Activated naive CD8-positive, alpha-beta T cell (primary cell): ENCODE measurements around the gene CDA.

ENCODE experiments used
- H3K27ac Mint-ChIP-seq: one replicate; pipeline ENCODE4 v1.8.0; 2021; ENCODE audit warnings: mixed read lengths
- H3K27me3 Mint-ChIP-seq: one replicate; pipeline ENCODE4 v1.8.0; 2021; ENCODE audit warnings: mixed read lengths
- H3K36me3 Mint-ChIP-seq: one replicate; pipeline ENCODE4 v1.8.0; 2021; ENCODE audit warnings: mixed read lengths
- H3K4me1 Mint-ChIP-seq: one replicate; pipeline ENCODE4 v1.8.0; 2021; ENCODE audit warnings: low read depth, mixed read lengths
- H3K4me3 Mint-ChIP-seq: one replicate; pipeline ENCODE4 v1.8.0; 2021; ENCODE audit warnings: mild to moderate bottlenecking, mixed read lengths
- H3K9me3 Mint-ChIP-seq: one replicate; pipeline ENCODE4 v1.8.0; 2021; ENCODE audit warnings: low read depth, mixed read lengths

Gene CDA

GRCh38 chr1:20619999-20620398, 31.1 kb downstream of the CDA start:
- no peak overlapping the region for H3K4me3 Mint-ChIP-seq
- H3K27ac Mint-ChIP-seq = no peak overlapping the region
- H3K27me3 Mint-ChIP-seq = peaks cover 4% of the 10 kb centered on the region
- H3K9me3 Mint-ChIP-seq = no peaks in the 10 kb centered on the region
- H3K4me1 Mint-ChIP-seq = no peaks in the 10 kb centered on the region
- H3K36me3 Mint-ChIP-seq = no peaks in the 10 kb centered on the region

GRCh38 chr1:20621012-20621411, 32.1 kb downstream of the CDA start:
- H3K27ac Mint-ChIP-seq = no peak overlapping the region
- H3K27me3 Mint-ChIP-seq = peaks cover 4% of the 10 kb centered on the region
- no peaks in the 10 kb centered on the region for H3K9me3 Mint-ChIP-seq
- H3K36me3 Mint-ChIP-seq = no peaks in the 10 kb centered on the region
- no peak overlapping the region for H3K4me3 Mint-ChIP-seq
- no peaks in the 10 kb centered on the region for H3K4me1 Mint-ChIP-seq

GRCh38 chr1:20624709-20625108, 35.8 kb downstream of the CDA start:
- no peak overlapping the region for H3K4me3 Mint-ChIP-seq
- no peaks in the 10 kb centered on the region for H3K4me1 Mint-ChIP-seq
- H3K27me3 Mint-ChIP-seq = peaks cover 5% of the 10 kb centered on the region
- no peaks in the 10 kb centered on the region for H3K9me3 Mint-ChIP-seq
- H3K27ac Mint-ChIP-seq = no peak overlapping the region
- H3K36me3 Mint-ChIP-seq = no peaks in the 10 kb centered on the region

GRCh38 chr1:20625176-20626097, 36.5 kb downstream of the CDA start:
- no peak overlapping the region for H3K27ac Mint-ChIP-seq
- no peaks in the 10 kb centered on the region for H3K36me3 Mint-ChIP-seq
- H3K9me3 Mint-ChIP-seq = no peaks in the 10 kb centered on the region
- H3K27me3 Mint-ChIP-seq = peaks cover 5% of the 10 kb centered on the region
- no peak overlapping the region for H3K4me3 Mint-ChIP-seq
- no peaks in the 10 kb centered on the region for H3K4me1 Mint-ChIP-seq

GRCh38 chr1:20626098-20626427, 37.2 kb downstream of the CDA start:
- no peaks in the 10 kb centered on the region for H3K9me3 Mint-ChIP-seq
- H3K4me1 Mint-ChIP-seq = no peaks in the 10 kb centered on the region
- no peaks in the 10 kb centered on the region for H3K36me3 Mint-ChIP-seq
- H3K27ac Mint-ChIP-seq = no peak overlapping the region
- H3K4me3 Mint-ChIP-seq = no peak overlapping the region
- H3K27me3 Mint-ChIP-seq = peaks cover 5% of the 10 kb centered on the region

GRCh38 chr1:20626524-20626923, 37.6 kb downstream of the CDA start:
- Mint-ChIP-seq H3K9me3 (no peaks in the 10 kb centered on the region), H3K4me3 (no peak overlapping the region), H3K4me1 (no peaks in the 10 kb centered on the region), H3K27me3 (peaks cover 5% of the 10 kb centered on the region), H3K27ac (no peak overlapping the region), H3K36me3 (no peaks in the 10 kb centered on the region)

- H3K9me3 Mint-ChIP-seq = no peaks in the 10 kb centered on the region
- no peak overlapping the region for H3K4me3 Mint-ChIP-seq
- H3K27ac Mint-ChIP-seq = no peak overlapping the region
- peaks cover 5% of the 10 kb centered on the region for H3K27me3 Mint-ChIP-seq
- no peaks in the 10 kb centered on the region for H3K36me3 Mint-ChIP-seq
- H3K4me1 Mint-ChIP-seq = peaks cover 16% of the 10 kb centered on the region
Measured at GRCh38 chr1:20630729-20631128, 41.8 kb downstream of the CDA start.

- H3K4me1 Mint-ChIP-seq = peaks cover 16% of the 10 kb centered on the region
- no peak overlapping the region for H3K27ac Mint-ChIP-seq
Measured at GRCh38 chr1:20632386-20632785, 43.5 kb downstream of the CDA start.

GRCh38 chr1:20633190-20634064, 44.5 kb downstream of the CDA start, which contains the start of gene PINK1:
Gene PINK1, plus strand, starts transcription at chr1:20633458. Its CDS starts 91 bp downstream, at chr1:20633549.
- Mint-ChIP-seq H3K27ac (peak within 1 kb of the TSS; percentile 47), H3K9me3 (no peaks in the 10 kb centered on the region), H3K4me3 (peak within 1 kb of the TSS; percentile 84), H3K36me3 (no peaks in the 10 kb centered on the region), H3K4me1 (peaks cover 16% of the 10 kb centered on the region), H3K27me3 (no peaks in the 10 kb centered on the region)

More at GRCh38 chr1:20632386-20632785, 43.5 kb downstream of the CDA start:
- H3K36me3 Mint-ChIP-seq = no peaks in the 10 kb centered on the region
- peak overlapping the region; percentile 79 for H3K4me3 Mint-ChIP-seq
- peaks cover 3% of the 10 kb centered on the region for H3K27me3 Mint-ChIP-seq
- H3K9me3 Mint-ChIP-seq = no peaks in the 10 kb centered on the region

- H3K9me3 Mint-ChIP-seq = no peaks in the 10 kb centered on the region
- no peaks in the 10 kb centered on the region for H3K27me3 Mint-ChIP-seq
- peak overlapping the region; percentile 47 for H3K27ac Mint-ChIP-seq
- H3K36me3 Mint-ChIP-seq = no peaks in the 10 kb centered on the region
- peaks cover 16% of the 10 kb centered on the region for H3K4me1 Mint-ChIP-seq
- peak overlapping the region; percentile 84 for H3K4me3 Mint-ChIP-seq
Measured at GRCh38 chr1:20634065-20634593, 45.2 kb downstream of the CDA start.

- Mint-ChIP-seq H3K27ac (peak overlapping the region; percentile 47), H3K4me3 (peak overlapping the region; percentile 84), H3K9me3 (no peaks in the 10 kb centered on the region), H3K4me1 (peaks cover 16% of the 10 kb centered on the region), H3K27me3 (no peaks in the 10 kb centered on the region), H3K36me3 (no peaks in the 10 kb centered on the region)
Measured at GRCh38 chr1:20634594-20635084, 45.7 kb downstream of the CDA start.

GRCh38 chr1:20636785-20637347, 48.0 kb downstream of the CDA start:
- H3K36me3 Mint-ChIP-seq = peaks cover 3% of the 10 kb centered on the region
- no peaks in the 10 kb centered on the region for H3K9me3 Mint-ChIP-seq
- no peak overlapping the region for H3K27ac Mint-ChIP-seq
- no peaks in the 10 kb centered on the region for H3K27me3 Mint-ChIP-seq
- H3K4me1 Mint-ChIP-seq = peaks cover 16% of the 10 kb centered on the region
- no peak overlapping the region for H3K4me3 Mint-ChIP-seq

- Mint-ChIP-seq H3K36me3 (peaks cover 3% of the 10 kb centered on the region), H3K27ac (no peak overlapping the region)
Measured at GRCh38 chr1:20640183-20640597, 51.3 kb downstream of the CDA start.

GRCh38 chr1:20641975-20642374, 53.1 kb downstream of the CDA start:
- H3K27me3 Mint-ChIP-seq = no peaks in the 10 kb centered on the region
- no peaks in the 10 kb centered on the region for H3K9me3 Mint-ChIP-seq
- no peaks in the 10 kb centered on the region for H3K4me1 Mint-ChIP-seq
- H3K4me3 Mint-ChIP-seq = no peak overlapping the region
- peaks cover 3% of the 10 kb centered on the region for H3K36me3 Mint-ChIP-seq
- H3K27ac Mint-ChIP-seq = no peak overlapping the region

More at GRCh38 chr1:20640183-20640597, 51.3 kb downstream of the CDA start:
- Mint-ChIP-seq H3K4me3 (no peak overlapping the region), H3K9me3 (no peaks in the 10 kb centered on the region), H3K27me3 (no peaks in the 10 kb centered on the region), H3K4me1 (no peaks in the 10 kb centered on the region)
